SU-DHL-6 (cell line): ENCODE data around the gene ALDH3A1.

Source experiments
- H2AFZ ChIP-seq: fragments of 200-600 bp; sonication (generic); 2 replicates; pipeline ENCODE4 v1.6.1; 2014; ENCODE audit warnings: low read depth, mild to moderate bottlenecking, moderate library complexity, mixed read lengths, antibody characterized with exemption, low read length; ENCODE audit not compliant: severe bottlenecking
- H3F3A ChIP-seq: fragments of 200-600 bp; shearing (Covaris generic); 2 replicates; pipeline ENCODE4 v1.6.0; 2016; ENCODE audit warnings: antibody characterized with exemption, mild to moderate bottlenecking; ENCODE audit not compliant: insufficient read depth
- H3K27ac ChIP-seq: fragments of 200-600 bp; sonication (generic); 2 replicates; pipeline ENCODE4 v1.5.1; 2016; ENCODE audit warnings: low read depth, mild to moderate bottlenecking, low read length, moderate library complexity, mixed read lengths
- H3K27me3 ChIP-seq: fragments of 200-600 bp; sonication (generic), shearing (Covaris generic); 2 replicates; pipeline ENCODE4 v1.6.0; 2014; ENCODE audit warnings: mild to moderate bottlenecking, low read length
- H3K36me3 ChIP-seq: fragments of 200-600 bp; sonication (generic); 2 replicates; pipeline ENCODE4 v1.6.1; 2014; ENCODE audit warnings: mild to moderate bottlenecking, low read length, mixed read lengths
- H3K4me2 ChIP-seq: fragments of 300-600, 200-600 bp; shearing (Covaris generic), sonication (generic); 2 replicates; pipeline ENCODE4 v1.6.0; 2014; ENCODE audit warnings: low read length, low read depth, mild to moderate bottlenecking; ENCODE audit not compliant: poor library complexity, severe bottlenecking
- H3K4me3 ChIP-seq: fragments of 200-600 bp; sonication (generic); 2 replicates; pipeline ENCODE4 v1.5.1; 2014; ENCODE audit warnings: antibody characterized with exemption, low read length, mild to moderate bottlenecking, mixed read lengths; ENCODE audit not compliant: insufficient read depth, poor library complexity, severe bottlenecking
- H3K79me2 ChIP-seq: fragments of 200-600 bp; sonication (generic); 2 replicates; pipeline ENCODE4 v1.6.1; 2014; ENCODE audit warnings: mild to moderate bottlenecking, low read length, moderate library complexity; ENCODE audit not compliant: insufficient read depth
- H3K9ac ChIP-seq: fragments of 200-600 bp; sonication (generic); 2 replicates; pipeline ENCODE4 v1.7.0; 2014; ENCODE audit warnings: mild to moderate bottlenecking, low read length
- H3K9me2 ChIP-seq: fragments of 200-600 bp; sonication (generic); replicated peaks from 2 replicates; pipeline ENCODE4 v1.6.1; 2014; ENCODE audit warnings: low read length; ENCODE audit not compliant: insufficient read depth
- H3K9me3 ChIP-seq: fragments of 200-600 bp; sonication (generic); 2 replicates; pipeline ENCODE4 v1.6.1; 2014; ENCODE audit warnings: low read length, mixed read lengths; ENCODE audit not compliant: insufficient read depth
- H4K20me1 ChIP-seq: fragments of 200-600 bp; sonication (generic); 2 replicates; pipeline ENCODE4 v1.6.1; 2014; ENCODE audit warnings: low read depth, mild to moderate bottlenecking, antibody characterized with exemption, low read length, moderate library complexity, mixed read lengths
- EZH2phosphoT487 ChIP-seq: fragments of 200-600 bp; sonication (generic), shearing (Covaris generic); conservative IDR thresholded peaks from 2 replicates; pipeline ENCODE4 v1.6.1; 2018; ENCODE audit warnings: mild to moderate bottlenecking, antibody characterized with exemption, low read length, moderate library complexity, mixed read lengths
- TF ChIP-seq, protein P1 (sequence below): fragments of 200-600 bp; sonication (generic); IDR thresholded peaks from one replicate; pipeline ENCODE4 v1.5.1; 2017; ENCODE audit warnings: antibody characterized with exemption, mild to moderate bottlenecking, low read length, moderate library complexity; ENCODE audit not compliant: insufficient read depth, poor library complexity, severe bottlenecking

The ALDH3A1 gene

GRCh38 chr17:19757536-19758180, 9.6 kb upstream of the ALDH3A1 start:
- H3K36me3 ChIP-seq: no peaks in the 10 kb centered on the region
- H3K9ac ChIP-seq: no peak overlapping the region
- H3K27ac ChIP-seq: no peak overlapping the region

DNA sequence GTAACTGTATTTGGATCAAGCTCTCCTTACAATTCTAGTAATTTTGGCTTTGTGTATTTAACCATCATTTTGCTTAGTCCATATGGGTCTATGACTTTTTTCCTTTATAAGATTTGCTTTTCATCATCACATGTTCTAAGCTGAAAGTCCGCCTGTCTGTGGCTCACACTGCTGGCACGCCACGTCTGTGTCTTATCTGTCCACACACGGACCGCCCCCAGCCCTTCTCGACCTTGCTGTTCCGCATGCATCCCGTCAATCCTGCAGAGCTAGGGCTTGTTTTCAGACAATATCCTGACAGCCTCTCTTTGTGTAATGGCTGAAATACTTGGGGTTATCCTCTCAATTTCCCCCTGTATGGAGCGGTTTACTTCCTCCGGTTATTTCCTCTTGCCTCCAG, 8.4 kb upstream of the ALDH3A1 start:
- Histone ChIP-seq H3K4me2 (no peak overlapping the region), H3K27me3 (no peaks in the 10 kb centered on the region), H4K20me1 (no peaks in the 10 kb centered on the region), H3K9me2 (no peaks in the 10 kb centered on the region), H3K79me2 (no peaks in the 10 kb centered on the region), H3F3A (no peaks in the 10 kb centered on the region), H3K9me3 (no peaks in the 10 kb centered on the region), H3K27ac (no peak overlapping the region), H3K36me3 (no peaks in the 10 kb centered on the region), H3K4me3 (no peak overlapping the region), H2AFZ (no peak overlapping the region), H3K9ac (no peak overlapping the region)
- TF ChIP-seq EZH2phosphoT487: no peak
- TF ChIP-seq, protein P1, sequence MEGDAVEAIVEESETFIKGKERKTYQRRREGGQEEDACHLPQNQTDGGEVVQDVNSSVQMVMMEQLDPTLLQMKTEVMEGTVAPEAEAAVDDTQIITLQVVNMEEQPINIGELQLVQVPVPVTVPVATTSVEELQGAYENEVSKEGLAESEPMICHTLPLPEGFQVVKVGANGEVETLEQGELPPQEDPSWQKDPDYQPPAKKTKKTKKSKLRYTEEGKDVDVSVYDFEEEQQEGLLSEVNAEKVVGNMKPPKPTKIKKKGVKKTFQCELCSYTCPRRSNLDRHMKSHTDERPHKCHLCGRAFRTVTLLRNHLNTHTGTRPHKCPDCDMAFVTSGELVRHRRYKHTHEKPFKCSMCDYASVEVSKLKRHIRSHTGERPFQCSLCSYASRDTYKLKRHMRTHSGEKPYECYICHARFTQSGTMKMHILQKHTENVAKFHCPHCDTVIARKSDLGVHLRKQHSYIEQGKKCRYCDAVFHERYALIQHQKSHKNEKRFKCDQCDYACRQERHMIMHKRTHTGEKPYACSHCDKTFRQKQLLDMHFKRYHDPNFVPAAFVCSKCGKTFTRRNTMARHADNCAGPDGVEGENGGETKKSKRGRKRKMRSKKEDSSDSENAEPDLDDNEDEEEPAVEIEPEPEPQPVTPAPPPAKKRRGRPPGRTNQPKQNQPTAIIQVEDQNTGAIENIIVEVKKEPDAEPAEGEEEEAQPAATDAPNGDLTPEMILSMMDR: no peak

More at GRCh38 chr17:19757536-19758180, 9.6 kb upstream of the ALDH3A1 start:
- Histone ChIP-seq H3K4me2 (no peak overlapping the region), H3K9me2 (no peaks in the 10 kb centered on the region), H3K27me3 (no peaks in the 10 kb centered on the region), H3K9me3 (no peaks in the 10 kb centered on the region), H4K20me1 (no peaks in the 10 kb centered on the region), H3K4me3 (no peak overlapping the region), H3F3A (no peaks in the 10 kb centered on the region), H3K79me2 (no peaks in the 10 kb centered on the region), H2AFZ (no peak overlapping the region)
- TF ChIP-seq, protein P1: no peak
- no peak for TF ChIP-seq EZH2phosphoT487

GRCh38 chr17:19755821-19756510, 7.9 kb upstream of the ALDH3A1 start:
- no peak overlapping the region for H3K4me2 ChIP-seq
- H2AFZ ChIP-seq: no peak overlapping the region
- H3K9ac ChIP-seq: no peak overlapping the region
- TF ChIP-seq, protein P1: no peak
- TF ChIP-seq EZH2phosphoT487: no peak
- H3K4me3 ChIP-seq: no peak overlapping the region
- no peaks in the 10 kb centered on the region for H4K20me1 ChIP-seq
- H3K9me3 ChIP-seq: no peaks in the 10 kb centered on the region
- H3K27me3 ChIP-seq: no peaks in the 10 kb centered on the region
- no peaks in the 10 kb centered on the region for H3K36me3 ChIP-seq
- H3K79me2 ChIP-seq: no peaks in the 10 kb centered on the region
- H3F3A ChIP-seq: no peaks in the 10 kb centered on the region
- no peak overlapping the region for H3K27ac ChIP-seq
- H3K9me2 ChIP-seq: no peaks in the 10 kb centered on the region
